ENCODE data around the gene HS3ST3B1.

The HS3ST3B1 gene

DNA sequence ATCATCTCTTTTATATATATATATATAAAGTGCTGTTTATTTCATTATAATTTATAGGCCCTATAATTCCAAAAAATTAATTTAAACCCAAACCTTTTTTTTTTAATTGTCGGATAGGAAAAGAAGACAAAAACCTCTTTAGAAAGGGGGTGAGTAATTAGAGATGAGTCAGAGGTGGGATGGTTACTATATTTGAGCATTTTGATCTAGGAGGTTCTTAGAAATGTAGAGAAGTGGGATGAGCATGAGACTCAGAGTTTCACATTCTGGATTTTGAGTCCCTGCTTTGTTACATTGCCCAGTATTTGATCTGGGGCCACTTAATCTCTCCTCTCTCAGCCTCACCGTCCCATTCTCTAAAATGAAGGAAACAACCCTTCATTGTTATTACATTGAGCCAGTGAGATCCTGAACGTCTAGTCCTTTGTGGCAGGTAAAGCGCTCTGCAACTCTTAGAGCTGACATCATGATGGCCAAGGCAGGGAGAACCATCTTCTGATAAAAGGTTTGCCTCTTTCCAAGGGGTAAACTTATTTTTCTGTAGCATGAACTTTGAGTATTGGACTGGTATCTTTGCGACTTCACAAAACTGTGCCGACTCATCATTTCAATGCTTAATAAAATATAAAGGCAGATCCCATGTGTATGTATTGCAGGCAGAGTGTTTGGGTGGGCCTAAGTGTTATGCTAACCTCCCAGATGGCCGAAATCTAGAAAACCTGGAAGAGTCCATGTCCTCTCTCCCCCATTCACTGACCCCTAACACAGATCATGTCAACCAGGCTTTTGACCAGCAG, 21.3 kb downstream of the HS3ST3B1 start:
- no peak for DNase-seq

DNA sequence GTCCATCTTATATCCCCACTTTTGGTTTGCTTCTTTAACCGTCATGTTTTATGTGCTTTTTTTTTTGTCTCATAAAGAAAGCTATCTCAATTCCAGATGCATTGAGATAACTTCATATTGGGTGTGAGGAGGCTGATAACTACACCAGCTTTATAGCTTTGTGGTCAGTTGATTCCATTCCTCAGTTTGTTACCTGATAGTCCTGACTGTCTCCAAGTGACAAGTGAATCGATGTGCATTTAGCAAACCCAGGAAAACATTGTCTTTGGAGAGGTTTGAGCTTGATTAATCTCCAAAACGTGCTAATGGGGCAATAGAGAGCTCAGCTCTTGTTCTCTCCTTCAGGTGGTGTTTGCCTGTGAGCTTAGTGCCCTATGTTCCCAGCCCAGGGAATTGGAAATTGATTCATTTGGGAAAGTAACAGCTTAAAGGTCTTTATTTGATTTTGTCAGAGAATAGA, 22.7 kb downstream of the HS3ST3B1 start:
- no peak for DNase-seq

DNA sequence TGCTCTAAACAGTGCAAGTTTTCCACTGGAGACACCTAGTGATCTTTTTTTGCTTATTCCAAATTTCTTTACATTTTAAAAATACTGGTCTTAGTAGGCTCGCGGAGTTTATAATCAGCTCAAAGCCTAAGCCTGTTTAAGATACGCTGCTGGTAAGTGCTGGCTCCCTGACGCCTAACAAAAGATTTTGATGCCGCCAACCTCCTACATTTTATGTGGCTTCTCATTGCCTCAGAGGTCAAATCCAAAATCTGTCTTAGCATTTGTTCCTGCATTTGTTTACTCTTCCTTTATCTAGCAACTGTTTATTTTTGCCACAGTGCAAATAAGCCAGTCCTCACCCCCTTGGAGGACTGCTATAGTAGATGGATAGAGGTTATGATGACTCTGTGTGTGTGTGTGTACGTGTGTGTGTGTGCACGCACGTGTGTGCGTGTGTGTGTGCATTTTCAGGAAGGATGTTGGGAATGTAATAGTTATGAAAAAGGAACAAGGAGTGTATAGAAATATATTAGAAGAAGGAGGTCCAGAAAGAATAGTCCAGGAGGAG, 24.8 kb downstream of the HS3ST3B1 start:
- DNase-seq = no peak

DNA sequence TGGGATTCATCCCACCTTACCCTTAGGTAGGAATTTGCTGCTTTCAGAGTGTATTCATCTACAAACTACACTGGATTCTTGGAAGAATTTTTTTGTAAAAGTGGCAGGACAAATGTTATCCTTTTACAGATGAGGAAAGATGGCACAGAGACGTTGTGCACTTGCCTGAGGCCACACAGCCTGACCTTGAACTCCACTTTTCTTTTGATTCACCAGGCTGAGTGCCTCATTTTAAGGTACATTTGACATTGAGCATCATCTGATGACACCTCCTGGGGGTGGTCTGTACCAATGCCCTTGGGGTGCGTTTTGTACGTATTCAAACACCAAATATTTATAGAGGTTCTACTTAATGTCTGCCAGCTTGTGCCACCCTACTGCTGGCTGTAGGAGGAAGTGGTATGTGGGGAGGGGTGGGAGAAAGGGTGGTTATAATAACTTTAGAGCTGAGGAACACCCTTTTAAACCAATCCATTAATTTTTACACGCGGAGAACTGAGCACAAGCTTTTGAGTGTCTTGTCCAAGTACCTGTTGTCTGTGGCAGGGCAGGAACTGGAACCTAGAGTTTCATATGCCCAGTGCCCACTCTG, 29.1 kb downstream of the HS3ST3B1 start:
- DNase-seq = no peak

- no peak for DNase-seq
Observed at GRCh38 chr17:14330492-14330962, 29.6 kb downstream of the HS3ST3B1 start.

GRCh38 chr17:14331225-14331981, 30.5 kb downstream of the HS3ST3B1 start:
- no peak for DNase-seq

DNA sequence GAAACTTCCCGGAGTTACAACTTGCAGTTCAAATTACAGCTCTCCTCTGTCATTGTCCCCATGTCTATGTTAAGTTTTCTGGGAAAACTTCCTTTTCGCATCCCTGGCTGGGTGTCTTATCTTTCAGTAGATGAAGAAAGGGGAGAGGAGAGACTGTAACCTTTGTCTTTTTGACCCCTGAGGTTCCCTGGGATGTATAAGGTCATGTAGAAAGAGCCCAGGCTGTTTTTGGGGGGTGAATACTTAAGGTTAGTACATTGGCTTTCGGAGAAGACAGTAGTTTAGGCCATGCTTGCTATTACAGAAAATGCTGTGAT, 31.1 kb downstream of the HS3ST3B1 start:
- no peak for DNase-seq

DNA sequence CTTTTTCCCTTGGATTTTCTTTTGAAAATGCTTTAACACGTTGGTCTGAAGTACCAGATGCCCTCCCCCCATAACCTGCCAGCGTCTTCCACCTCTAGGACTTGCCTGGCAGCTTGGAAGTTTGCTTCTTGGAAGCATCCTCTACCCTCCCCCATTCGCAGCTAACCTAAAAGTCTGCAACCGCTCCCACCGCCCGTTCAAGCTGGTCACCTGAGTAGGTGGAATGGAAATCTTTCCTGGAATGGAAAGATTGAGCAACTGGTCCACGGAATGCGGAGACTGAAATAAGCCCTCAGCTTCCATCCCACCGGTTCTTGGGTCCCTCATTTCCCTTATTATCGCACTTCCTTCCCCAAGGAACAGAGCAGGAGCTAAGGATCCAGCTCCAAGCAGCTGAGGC, 31.4 kb downstream of the HS3ST3B1 start:
- no peak for DNase-seq

- DNase-seq = no peak
Observed at GRCh38 chr17:14333506-14333905, 32.6 kb downstream of the HS3ST3B1 start.

DNA sequence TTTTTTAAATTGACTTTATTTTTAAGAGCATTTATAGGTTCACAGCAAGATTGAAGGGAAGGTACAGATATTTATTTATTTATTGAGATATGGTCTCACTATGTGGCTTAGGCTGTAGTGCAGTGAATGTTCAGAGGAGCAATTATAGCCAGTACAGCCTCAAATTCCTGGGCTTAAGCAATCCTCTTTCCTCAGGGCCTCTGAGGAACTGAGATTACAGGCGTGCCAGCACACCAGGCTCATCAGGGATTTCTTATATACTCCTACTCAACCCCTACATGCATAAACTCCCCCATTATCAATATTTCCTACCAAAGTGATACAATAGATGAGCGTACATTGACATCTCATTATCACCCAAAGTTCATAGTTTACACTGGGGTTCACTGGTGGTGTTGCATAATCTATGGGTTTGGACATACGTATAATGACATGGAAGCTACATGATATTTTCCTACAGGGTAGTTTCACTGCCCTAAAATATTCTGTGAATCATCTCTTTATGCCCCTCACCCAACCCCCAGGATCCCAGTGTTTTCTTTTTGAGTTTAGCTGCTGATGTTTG, 33.5 kb downstream of the HS3ST3B1 start:
- DNase-seq = no peak

- DNase-seq = no peak
Observed at GRCh38 chr17:14334919-14335318, 34.0 kb downstream of the HS3ST3B1 start.

DNA sequence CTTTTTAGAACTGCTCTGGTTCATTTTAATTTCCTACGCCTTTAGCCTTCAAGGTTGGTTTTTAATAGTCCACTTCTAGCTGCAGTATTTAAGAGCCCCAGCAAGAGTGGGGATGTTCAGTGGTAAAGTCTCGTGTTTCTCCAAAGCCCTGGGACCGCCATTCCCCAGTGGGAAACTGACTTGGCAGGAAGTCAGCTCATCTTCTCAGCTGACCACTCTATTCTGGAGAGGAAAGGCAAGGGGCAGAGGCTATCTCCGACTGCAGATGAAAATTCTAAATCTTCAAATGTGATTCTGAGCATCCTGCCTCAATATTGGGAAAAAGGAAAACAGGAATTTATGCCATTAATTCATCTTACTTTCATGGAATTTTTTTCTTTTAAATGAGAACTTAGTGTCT, 35.5 kb downstream of the HS3ST3B1 start:
- no peak for DNase-seq

DNA sequence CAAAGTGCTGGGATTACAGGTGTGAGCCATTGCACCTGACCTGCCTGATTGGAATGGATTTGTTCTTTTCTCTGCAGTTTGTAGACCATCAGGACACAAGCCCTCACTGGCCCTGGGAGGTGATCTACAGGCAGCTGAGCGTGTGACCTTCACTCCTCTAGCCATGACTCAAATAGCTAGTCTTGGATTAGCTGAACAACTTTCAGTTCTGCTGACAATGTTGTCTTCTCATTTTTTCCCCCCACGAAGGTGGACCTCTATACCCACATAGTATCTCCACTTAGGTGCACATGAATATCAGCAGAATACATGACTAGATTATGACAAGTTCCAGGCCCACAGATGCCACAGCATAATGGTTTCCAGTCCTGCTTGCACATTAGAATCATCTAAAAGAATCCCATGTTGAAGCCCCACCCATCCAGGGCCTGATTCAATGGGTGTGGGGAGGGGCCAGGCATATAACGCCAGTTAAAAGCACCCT, 36.8 kb downstream of the HS3ST3B1 start:
- DNase-seq = no peak

DNA sequence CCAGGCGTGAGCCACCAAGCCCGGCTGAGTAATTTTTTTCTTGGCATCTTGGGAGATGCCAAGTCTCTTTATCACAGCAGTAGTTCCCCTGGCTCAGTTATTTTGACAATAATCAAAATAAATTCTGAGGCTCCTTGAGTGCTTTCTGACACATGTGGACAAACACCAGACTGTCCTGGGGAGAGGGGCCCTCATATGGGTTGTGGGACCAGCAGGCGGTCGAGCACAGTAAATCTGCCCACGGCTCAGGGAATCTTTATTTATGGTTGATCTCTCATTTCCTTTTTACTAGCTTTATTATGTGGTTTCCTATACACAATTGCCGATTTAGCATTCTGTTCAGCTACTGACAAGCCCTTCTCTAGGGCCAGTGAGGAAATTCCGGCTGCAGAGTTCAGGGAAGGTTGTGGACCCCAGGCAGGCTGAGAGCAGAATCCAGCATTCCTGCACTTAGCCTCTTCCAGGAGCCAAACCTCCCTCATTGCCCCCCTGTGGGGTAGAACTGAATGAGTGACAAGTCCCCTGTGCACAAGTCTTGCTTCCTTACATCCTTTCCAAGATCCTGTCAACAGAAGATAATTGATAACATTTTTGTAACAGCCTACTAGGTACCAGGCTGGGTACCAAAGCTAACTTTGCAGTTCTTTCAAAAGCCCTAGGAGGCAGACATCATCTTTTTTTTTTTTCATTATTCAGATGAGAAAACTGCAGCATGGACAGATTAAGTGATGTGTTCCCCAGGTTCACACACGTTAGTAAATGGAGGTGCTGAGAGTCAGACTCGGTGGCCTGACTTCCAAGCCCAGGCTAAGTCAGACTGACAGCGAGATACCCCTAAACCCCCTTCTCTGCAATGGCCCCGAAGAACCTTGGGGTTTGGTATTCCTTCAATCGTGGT, 40.2 kb downstream of the HS3ST3B1 start:
- DNase-seq = no peak

DNA sequence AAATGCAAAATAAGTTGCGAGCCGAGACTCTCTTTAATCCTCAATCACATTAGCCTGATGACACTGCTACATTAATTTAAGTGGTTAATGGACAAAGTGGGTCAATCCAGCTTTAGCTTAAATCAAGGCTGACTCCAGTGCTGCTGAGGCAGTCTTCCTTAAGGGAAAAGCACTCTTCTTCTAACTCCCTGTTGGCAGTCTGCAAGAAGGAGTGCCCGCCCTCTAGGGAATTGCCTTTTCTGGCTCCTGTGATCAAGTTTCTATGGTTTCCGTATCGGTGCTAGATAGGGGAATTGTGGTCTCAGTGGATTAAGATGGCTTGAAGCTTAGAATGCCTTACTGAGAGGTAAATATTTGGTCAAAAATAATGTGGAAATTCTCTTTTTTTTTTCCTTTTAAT, 41.0 kb downstream of the HS3ST3B1 start:
- DNase-seq = no peak

GRCh38 chr17:14346801-14347200, 45.9 kb downstream of the HS3ST3B1 start:
- no peak for DNase-seq

DNA sequence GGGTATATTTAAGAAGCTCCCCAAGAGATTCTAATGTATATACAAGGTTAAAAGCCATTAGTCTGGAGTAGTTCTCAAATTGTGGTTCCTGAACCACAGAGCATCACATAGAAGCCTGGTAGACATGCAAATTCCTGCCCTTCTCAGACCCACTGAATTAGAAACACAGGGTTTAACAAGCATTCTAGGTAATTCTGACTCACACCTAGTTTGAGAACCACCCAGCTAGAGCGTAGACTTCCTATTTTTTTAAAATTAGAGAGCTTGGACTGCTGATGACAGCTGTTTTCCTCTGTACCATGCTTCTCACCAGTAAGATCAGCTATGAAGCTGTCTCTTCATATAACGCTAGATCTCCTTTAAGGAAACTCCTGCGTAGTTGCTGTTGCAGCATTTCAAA, 50.6 kb downstream of the HS3ST3B1 start:
- no peak for DNase-seq

GRCh38 chr17:14352136-14352535, 51.3 kb downstream of the HS3ST3B1 start:
- DNase-seq = no peak

GRCh38 chr17:14353861-14354474, 53.1 kb downstream of the HS3ST3B1 start:
- DNase-seq = no peak

- DNase-seq = no peak
Observed at GRCh38 chr17:14354807-14355206, 53.9 kb downstream of the HS3ST3B1 start.

GRCh38 chr17:14355556-14355955, 54.7 kb downstream of the HS3ST3B1 start:
- no peak for DNase-seq

Measured in NCI-H510A (cell line).